ENCODE results near the gene HTR3B.

- no peak for TF ChIP-seq CTCF (IDR thresholded peaks at IDR 0.05 in 4 of 5, conservative IDR thresholded peaks at IDR 0.05 in 1 of 5)
- no peak for TF ChIP-seq POLR2A (IDR thresholded peaks at IDR 0.05)
These were observed 48.8 kb upstream of the HTR3B start for GRCh38 chr11:113855803-113856202.

Measured in gastrocnemius medialis (tissue), 4 donors.